Measurements from ENCODE around the gene SOD1.
A peak's percentile ranks its signal among the peaks of the same experiment; 100 is the strongest.
"Not testable (repeated sequence)": the region's sequence is repeated elsewhere in the genome, so short reads cannot be mapped to it uniquely, and the experiment has no call there.

Gene SOD1

GRCh38 chr21:31656199-31657095 lies 3.0 kb upstream of the SOD1 start:
- DNase-seq (ENCODE audit: low read depth) = no peak
- TF ChIP-seq CTCF (conservative IDR thresholded peaks at IDR 0.05; ENCODE audit: low read depth, low read length) = no peak

GRCh38 chr21:31658053-31658452 lies 1.4 kb upstream of the SOD1 start:
- no peak for DNase-seq (ENCODE audit: low read depth)

More at GRCh38 chr21:31656199-31657095, 3.0 kb upstream of the SOD1 start:
- no peak overlapping the region for H3K4me3 ChIP-seq (ENCODE audit: low read length)

GRCh38 chr21:31659286-31659535 lies 282 bp upstream of the SOD1 start:
- H3K4me3 ChIP-seq (ENCODE audit: low read length) = peak overlapping the region; percentile 75
- no peak for TF ChIP-seq CTCF (conservative IDR thresholded peaks at IDR 0.05; ENCODE audit: low read depth, low read length)
- DNase-seq (ENCODE audit: low read depth) = no peak

More at GRCh38 chr21:31658053-31658452, 1.4 kb upstream of the SOD1 start:
- no peak for TF ChIP-seq CTCF (conservative IDR thresholded peaks at IDR 0.05; ENCODE audit: low read depth, low read length)
- no peak overlapping the region for H3K4me3 ChIP-seq (ENCODE audit: low read length)

GRCh38 chr21:31660259-31660565 lies 719 bp downstream of the SOD1 start:
- DNase-seq (ENCODE audit: low read depth) = no peak
- peak overlapping the region; percentile 75 for H3K4me3 ChIP-seq (ENCODE audit: low read length)
- no peak for TF ChIP-seq CTCF (conservative IDR thresholded peaks at IDR 0.05; ENCODE audit: low read depth, low read length)

GRCh38 chr21:31660591-31660990 lies 1.1 kb downstream of the SOD1 start:
- peak overlapping the region; percentile 75 for H3K4me3 ChIP-seq (ENCODE audit: low read length)
- no peak for TF ChIP-seq CTCF (conservative IDR thresholded peaks at IDR 0.05; ENCODE audit: low read depth, low read length)
- no peak for DNase-seq (ENCODE audit: low read depth)

GRCh38 chr21:31663584-31664249 lies 4.2 kb downstream of the SOD1 start:
- no peak overlapping the region for H3K4me3 ChIP-seq (ENCODE audit: low read length)
- no peak for TF ChIP-seq CTCF (conservative IDR thresholded peaks at IDR 0.05; ENCODE audit: low read depth, low read length)
- no peak for DNase-seq (ENCODE audit: low read depth)

GRCh38 chr21:31665397-31665796 lies 5.9 kb downstream of the SOD1 start:
- H3K4me3 ChIP-seq (ENCODE audit: low read length) = no peak overlapping the region
- TF ChIP-seq CTCF (conservative IDR thresholded peaks at IDR 0.05; ENCODE audit: low read depth, low read length) = no peak
- no peak for DNase-seq (ENCODE audit: low read depth)

- not testable (repeated sequence) for H3K4me3 ChIP-seq (ENCODE audit: low read length); DNase-seq (ENCODE audit: low read depth)
Observed at GRCh38 chr21:31665869-31666268, 6.4 kb downstream of the SOD1 start.
